ENCODE measurements around the gene LRMDA.

DNA sequence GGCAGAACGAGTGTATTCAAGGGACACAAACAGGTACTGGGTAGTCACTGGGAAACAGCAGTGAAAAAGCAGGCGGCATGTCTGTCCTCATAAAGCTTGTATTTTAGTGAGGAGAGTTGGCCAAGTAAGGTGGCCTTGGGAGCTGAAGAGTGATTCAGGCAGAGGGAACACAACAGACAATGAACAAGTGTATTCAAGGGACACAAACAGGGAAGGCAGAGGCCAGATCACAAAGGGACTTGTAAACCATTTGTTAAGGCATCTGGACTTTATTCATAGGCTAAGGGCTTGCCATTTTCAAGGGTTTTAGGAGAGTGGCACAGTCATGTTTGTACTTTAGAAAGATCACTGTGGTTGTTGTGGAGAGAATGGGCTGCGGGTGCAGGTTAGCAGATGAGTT lies 49.0 kb downstream of the LRMDA start:
- TF ChIP-seq, protein P1, sequence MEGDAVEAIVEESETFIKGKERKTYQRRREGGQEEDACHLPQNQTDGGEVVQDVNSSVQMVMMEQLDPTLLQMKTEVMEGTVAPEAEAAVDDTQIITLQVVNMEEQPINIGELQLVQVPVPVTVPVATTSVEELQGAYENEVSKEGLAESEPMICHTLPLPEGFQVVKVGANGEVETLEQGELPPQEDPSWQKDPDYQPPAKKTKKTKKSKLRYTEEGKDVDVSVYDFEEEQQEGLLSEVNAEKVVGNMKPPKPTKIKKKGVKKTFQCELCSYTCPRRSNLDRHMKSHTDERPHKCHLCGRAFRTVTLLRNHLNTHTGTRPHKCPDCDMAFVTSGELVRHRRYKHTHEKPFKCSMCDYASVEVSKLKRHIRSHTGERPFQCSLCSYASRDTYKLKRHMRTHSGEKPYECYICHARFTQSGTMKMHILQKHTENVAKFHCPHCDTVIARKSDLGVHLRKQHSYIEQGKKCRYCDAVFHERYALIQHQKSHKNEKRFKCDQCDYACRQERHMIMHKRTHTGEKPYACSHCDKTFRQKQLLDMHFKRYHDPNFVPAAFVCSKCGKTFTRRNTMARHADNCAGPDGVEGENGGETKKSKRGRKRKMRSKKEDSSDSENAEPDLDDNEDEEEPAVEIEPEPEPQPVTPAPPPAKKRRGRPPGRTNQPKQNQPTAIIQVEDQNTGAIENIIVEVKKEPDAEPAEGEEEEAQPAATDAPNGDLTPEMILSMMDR (IDR thresholded peaks at IDR 0.05): no peak
- no peak for TF ChIP-seq POLR2A (IDR thresholded peaks at IDR 0.05)
